Activated gamma-delta T cell treated with Interleukin-2 at 50 U/mL for 16 hours (primary cell): Measurements from ENCODE around the gene DHRS2.

Source experiments
- DNase-seq: peaks from one replicate; pipeline ENCODE4 v3.0.0-alpha.2; 2020

The DHRS2 gene

GRCh38 chr14:23613242-23614070, 22.7 kb upstream of the DHRS2 start:
- no peak for DNase-seq

DNA sequence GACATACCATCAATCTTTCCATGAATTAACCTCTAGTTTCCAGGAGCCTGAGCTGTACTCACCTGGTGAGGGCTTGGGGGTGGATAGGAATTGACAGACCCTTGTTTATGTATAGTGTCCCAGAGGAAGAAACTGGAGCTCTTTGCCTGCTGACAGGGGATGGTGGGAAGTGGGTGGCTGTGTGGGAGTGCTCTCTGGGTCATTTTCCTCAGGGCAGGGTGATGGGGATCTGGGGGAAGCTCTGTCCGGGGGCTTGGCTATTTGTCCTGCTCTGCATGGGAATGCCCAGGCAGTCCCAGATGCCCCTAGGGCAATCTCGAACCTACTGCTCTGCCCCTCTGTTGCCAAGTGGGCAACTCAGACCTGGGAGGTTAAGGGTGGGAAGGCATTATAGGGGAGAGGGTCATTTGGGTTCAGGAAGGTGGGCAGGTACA, 21.8 kb upstream of the DHRS2 start:
- no peak for DNase-seq

- DNase-seq = no peak
Measured at GRCh38 chr14:23615856-23616255, 20.3 kb upstream of the DHRS2 start.

DNA sequence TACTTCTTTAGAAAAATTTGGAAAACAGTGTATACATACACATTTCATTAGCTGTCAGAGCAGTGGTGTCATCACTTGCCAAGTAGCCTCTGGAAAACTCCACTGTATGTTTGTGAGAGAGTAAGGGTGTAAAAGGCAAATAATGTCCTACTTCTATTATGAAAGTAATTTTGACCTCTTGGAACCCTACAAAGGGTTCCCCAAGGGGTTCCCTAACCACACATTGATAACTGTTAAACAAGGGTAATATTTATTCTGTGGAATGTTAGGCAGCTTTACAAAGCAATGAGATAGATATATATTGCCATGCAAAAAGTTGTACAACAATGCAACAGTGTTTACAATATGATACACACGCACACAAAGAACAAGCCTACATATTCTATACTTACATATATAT, 18.6 kb upstream of the DHRS2 start:
- no peak for DNase-seq

- no peak for DNase-seq
Measured at GRCh38 chr14:23618415-23618988, 17.7 kb upstream of the DHRS2 start.

GRCh38 chr14:23620177-23620702, 15.9 kb upstream of the DHRS2 start:
- no peak for DNase-seq

DNA sequence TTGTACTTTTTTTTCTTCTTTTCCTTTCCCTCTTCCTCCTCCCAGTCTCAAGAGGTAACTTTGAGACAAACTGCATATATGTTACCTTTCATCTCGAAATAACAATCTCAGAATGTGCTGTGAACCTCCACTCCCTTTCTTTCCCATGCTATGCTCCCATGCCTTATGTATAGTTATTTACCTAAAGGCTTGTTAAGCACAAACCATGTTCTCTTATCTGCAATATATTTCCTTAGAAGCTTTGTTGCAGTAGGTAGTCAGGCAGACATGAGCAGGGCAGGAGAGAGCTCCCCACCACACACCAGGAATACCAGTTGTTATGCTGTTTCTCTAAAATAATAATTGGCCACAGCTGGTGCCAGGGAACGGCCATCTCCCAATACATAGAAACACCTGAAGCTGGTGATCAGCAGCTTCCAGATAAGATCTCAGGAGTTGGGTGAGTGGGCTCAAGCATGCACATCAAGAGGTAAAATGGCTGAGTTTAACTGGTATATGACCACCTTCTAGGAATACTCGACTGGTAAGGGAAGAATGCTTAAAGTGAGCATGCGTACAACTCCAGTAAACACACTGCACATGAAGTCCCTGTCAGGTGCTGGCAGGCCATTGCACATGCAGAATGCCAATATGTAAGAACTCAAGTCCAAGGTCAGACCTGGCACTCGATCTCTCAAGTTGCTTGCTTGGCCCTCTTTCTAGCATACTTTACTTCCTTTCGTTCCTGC, 14.8 kb upstream of the DHRS2 start:
- no peak for DNase-seq

DNA sequence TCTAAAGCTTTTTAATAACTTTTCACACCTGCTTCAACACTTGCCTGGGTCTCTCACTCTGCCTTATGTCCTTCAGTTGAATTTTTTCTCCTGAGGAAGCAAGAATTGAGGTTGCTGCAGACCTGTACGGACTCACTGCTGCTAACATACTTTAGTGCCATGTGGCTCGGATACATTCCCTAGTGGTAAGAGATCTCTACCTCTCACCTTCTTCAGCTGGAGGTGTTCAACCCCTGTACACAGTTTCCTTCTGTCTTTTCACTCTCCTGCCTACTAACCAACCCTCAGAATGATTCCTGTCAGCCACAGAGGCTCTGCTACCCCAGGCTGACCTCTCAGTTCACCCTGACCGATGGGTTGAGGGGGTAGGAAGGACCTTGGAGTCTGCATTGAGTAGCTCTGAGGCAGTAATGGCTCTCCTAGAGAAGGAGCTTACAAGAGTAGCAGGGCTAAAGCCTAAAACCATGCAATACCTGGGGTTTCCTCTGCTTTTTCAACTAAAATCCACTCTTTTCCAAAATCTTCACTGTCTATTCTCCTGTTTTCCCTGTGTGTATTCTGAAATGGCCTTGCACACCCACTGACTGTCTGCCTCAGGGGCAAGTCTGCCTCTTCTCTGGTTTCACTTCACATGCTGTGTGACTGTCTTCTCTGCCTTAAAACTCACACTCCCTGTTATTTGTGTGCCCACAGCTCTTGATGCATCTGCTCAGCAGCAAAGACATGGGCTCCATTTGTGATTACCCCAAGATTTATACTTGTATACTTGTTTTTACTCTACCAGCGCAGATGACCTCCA, 14.0 kb upstream of the DHRS2 start:
- DNase-seq = no peak

DNA sequence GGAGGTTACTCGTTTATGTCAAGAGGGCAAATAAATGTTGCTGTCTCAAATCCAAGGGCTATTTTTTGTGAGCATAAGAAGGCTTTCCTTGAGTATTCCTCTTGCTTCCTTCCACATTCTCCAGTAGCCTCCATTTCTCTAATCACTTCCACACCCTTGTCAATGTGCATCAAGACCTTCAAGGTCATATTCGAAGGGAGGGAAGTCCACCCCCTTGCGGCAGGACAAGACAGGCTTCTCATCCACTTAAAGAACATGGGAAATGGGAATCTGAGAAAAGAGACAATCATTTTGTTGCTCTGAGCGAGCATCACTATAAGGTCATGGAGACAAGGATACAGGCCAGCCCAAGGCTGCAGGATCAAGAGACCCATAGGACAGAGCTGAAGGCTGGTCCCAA, 13.2 kb upstream of the DHRS2 start:
- DNase-seq = no peak

GRCh38 chr14:23623962-23624361, 12.2 kb upstream of the DHRS2 start:
- DNase-seq = no peak

DNA sequence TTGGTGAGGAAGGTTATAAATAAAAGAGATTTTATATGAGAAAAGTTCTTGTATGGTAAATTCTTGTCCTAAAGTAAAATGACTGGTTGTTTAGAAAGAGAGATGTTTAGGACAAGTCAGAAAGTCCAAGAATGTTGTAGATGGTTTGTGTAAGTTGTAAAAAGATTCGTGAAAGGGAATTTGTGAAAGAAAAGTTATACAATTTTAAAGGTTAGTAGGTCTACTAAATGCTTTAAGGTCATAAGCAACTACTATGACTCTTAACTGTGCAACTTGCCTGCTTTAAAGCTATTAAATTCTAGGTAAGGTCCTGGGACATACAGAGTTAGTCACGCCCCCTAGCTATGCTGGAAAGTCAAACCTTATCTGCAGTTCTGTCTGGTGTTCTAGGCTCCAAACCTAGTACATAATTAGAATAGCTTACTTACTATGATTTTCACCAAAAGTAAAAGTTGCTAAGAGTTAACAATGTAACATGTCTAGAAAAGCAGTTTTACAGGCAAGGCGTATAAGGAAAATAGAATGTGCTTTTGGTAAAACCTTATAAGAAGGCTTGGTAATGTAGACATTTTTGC, 11.2 kb upstream of the DHRS2 start:
- DNase-seq = no peak

DNA sequence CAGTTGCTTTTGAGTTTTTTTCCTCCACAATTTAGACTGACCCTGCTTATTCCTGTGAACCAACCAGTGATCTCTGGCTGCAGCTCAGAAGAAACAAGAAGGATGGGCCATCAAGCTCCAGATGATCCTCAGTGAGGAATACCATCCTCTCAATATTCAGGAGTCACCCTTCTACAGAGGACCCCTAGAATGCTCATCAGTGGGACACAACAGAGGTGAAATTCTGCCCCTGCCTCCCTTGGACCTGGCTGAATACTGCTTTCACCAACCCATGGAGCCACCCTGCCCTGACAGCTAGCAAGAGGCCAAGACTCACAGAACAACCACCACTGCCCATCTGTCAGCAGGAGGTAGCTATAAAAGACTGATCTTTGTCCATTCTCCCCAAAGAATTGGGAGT, 9.2 kb upstream of the DHRS2 start:
- DNase-seq = no peak

GRCh38 chr14:23627961-23628360, 8.2 kb upstream of the DHRS2 start:
- no peak for DNase-seq

GRCh38 chr14:23629204-23629603, 7.0 kb upstream of the DHRS2 start:
- DNase-seq = no peak

GRCh38 chr14:23629832-23630396, 6.2 kb upstream of the DHRS2 start:
- DNase-seq = no peak

GRCh38 chr14:23630687-23631086, 5.5 kb upstream of the DHRS2 start:
- no peak for DNase-seq

DNA sequence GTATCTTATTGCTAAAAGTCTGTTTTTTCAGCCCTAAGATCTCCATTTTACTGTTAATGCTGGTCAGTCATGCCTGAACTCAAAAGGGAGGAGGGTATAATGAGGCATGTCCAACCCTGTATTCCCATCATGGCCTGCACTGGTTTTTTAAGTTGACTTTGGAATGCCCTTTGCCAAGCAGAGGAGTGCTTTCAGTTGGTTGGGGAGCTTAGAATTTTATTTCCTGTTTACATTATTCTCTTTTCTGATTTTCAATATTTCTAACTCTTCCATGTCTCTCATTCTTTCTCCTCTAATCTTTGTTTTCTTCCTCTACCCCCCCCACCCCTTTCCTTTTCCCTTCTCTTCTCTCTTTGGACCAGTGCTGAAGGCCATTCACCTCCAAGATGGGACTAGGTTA, 4.9 kb upstream of the DHRS2 start:
- DNase-seq = no peak

DNA sequence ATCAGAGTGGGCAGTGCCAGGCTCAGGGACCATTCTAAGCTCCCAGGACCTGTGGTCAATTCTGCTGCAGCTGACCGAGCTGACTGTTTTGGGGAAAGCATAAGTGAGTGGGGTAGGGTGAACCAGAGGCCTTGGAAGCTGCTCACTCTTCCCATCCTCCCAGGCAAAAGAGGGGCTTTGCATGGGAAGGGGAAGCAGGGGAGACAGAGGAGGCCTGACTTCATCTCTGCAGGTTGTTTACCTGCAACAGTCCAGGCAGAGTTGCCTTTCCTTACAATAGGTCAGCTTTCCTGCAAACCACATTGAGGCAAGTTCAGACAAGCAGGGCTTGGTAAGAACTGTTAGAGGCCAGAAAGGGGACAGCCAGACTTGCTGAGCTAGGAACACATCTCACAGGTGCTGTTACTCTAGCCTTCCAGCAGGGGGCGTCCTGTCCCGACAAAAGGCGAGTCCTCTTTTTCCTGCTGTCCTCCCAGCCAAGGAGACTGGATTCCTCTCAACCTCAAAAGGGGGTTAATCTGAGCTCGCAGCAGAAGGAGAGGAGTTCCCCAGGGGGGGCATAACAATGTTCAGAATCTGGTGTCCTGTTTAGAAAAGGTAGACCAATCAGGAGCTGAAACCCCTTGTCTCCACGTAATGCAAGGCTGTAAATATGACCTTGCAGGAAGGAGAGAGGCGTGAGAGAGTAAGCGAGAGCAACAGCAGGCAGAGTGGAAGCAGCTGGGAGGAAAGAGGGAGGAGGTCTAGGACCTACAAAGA, 4.3 kb upstream of the DHRS2 start:
- peak; percentile 69 for DNase-seq

DNA sequence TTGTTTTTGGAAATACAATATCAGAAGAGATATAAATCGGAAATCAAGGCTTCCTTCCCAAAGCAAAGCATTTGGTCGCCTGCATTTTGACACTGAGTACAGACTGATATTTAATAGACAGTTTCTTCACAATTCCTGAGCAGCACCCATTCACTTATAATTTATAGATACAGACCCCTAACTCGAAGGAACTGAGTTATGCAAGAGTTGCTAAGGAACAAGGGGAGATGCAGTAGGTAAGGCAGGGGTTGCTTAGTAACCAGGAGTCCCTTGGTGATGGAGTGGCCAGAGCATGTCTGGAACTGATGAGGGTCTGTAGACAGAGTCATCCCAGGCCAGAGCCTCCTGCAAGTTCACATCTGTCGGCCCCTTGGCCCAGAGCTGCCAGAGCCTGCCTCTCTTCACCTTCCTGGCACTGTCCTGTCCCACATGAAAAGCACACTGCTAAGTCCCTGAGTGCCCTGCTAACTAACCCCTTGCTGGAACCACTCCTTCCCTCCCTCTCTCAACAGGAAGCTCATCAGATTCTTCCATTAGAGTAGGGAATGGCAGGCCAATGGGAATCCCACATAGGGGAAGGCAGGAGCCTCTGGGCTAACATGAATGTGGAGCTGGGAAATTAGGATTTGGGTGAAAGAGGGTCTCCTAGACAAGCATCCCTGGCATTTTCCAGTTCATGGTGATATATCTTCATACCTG, 3.6 kb upstream of the DHRS2 start:
- no peak for DNase-seq

- DNase-seq = no peak
Measured at GRCh38 chr14:23633160-23633701, 2.9 kb upstream of the DHRS2 start.
